SK-N-SH treated with all-trans-retinoic acid at 6 μM for 48 hours (cell line): Measurements from ENCODE around the gene FLOT1.

ENCODE experiments used
- ARNTL ChIP-seq: fragments of 450-650 bp; formaldehyde crosslinking; IDR thresholded peaks from 2 replicates; pipeline ENCODE4 v1.5.0; 2020; ENCODE audit warnings: low read depth, mild to moderate bottlenecking, moderate library complexity, borderline replicate concordance
- CSDC2 ChIP-seq: fragments of 250-450 bp; sonication (Bioruptor Pico); IDR thresholded peaks from 2 replicates; pipeline ENCODE4 v1.5.0; 2020; ENCODE audit warnings: mild to moderate bottlenecking, moderate library complexity
- CSRNP3 ChIP-seq: fragments of 250-450 bp; sonication (Bioruptor Pico); IDR thresholded peaks from 2 replicates; pipeline ENCODE4 v1.5.1; 2021; ENCODE audit warnings: mild to moderate bottlenecking, moderate library complexity
- PATZ1 ChIP-seq: fragments of 250-450 bp; sonication (Bioruptor Pico); IDR thresholded peaks from 2 replicates; pipeline ENCODE4 v1.8.0; 2020; ENCODE audit warnings: mild to moderate bottlenecking, moderate library complexity, borderline replicate concordance
- RARB ChIP-seq: fragments of 250-450 bp; sonication (Bioruptor Pico); IDR thresholded peaks from 2 replicates; pipeline ENCODE4 v1.8.0; 2021; ENCODE audit warnings: mild to moderate bottlenecking, moderate library complexity
- SNAI2 ChIP-seq: fragments of 250-450 bp; sonication (Bioruptor Pico); IDR thresholded peaks from 2 replicates; pipeline ENCODE4 v1.5.0; 2020; ENCODE audit warnings: mild to moderate bottlenecking, moderate library complexity
- ZC3H10 ChIP-seq: fragments of 250-450 bp; sonication (Bioruptor Pico); IDR thresholded peaks from 2 replicates; pipeline ENCODE4 v1.5.1; 2021; ENCODE audit warnings: mild to moderate bottlenecking, moderate library complexity

- TF ChIP-seq RARB (CRISPR knock-in tag) (no peak), CSRNP3 (CRISPR knock-in tag) (no peak), SNAI2 (CRISPR knock-in tag) (no peak), ZC3H10 (CRISPR knock-in tag) (no peak), ARNTL (CRISPR knock-in tag) (no peak), PATZ1 (CRISPR knock-in tag) (no peak), CSDC2 (CRISPR knock-in tag) (0 out of 2 replicates have a peak, but pooled peaks have one; percentile 72)
Measured at GRCh38 chr6:30743099-30744053, 889 bp upstream of the FLOT1 start.
